IPS-NIHi11 (cell line): ENCODE data around the gene HIVEP3.

ENCODE experiments used
- DNase-seq: peaks from one replicate; pipeline ENCODE4 v3.0.0; 2012; ENCODE audit warnings: mixed read lengths, low spot score

The HIVEP3 gene

GRCh38 chr1:41872074-41872473, 46.6 kb downstream of the HIVEP3 start:
- DNase-seq, result no peak

- no peak for DNase-seq
These were observed 48.6 kb downstream of the HIVEP3 start for GRCh38 chr1:41870076-41870562.

- DNase-seq, result no peak
These were observed 50.3 kb downstream of the HIVEP3 start for GRCh38 chr1:41868241-41868998.

GRCh38 chr1:41866285-41866684, 52.4 kb downstream of the HIVEP3 start:
- DNase-seq, result no peak

GRCh38 chr1:41864471-41865040, 54.2 kb downstream of the HIVEP3 start:
- DNase-seq, result no peak

GRCh38 chr1:41863718-41864117, 55.0 kb downstream of the HIVEP3 start:
- DNase-seq, result no peak

- DNase-seq, result no peak
These were observed 56.1 kb downstream of the HIVEP3 start for GRCh38 chr1:41862384-41863221.

- DNase-seq, result no peak
These were observed 57.0 kb downstream of the HIVEP3 start for GRCh38 chr1:41861535-41862383.

- no peak for DNase-seq
These were observed 58.0 kb downstream of the HIVEP3 start for GRCh38 chr1:41860771-41861170.

- no peak for DNase-seq
These were observed 58.5 kb downstream of the HIVEP3 start for GRCh38 chr1:41860214-41860613.

- no peak for DNase-seq
These were observed 59.0 kb downstream of the HIVEP3 start for GRCh38 chr1:41859686-41860085.

- DNase-seq, result no peak
These were observed 61.8 kb downstream of the HIVEP3 start for GRCh38 chr1:41856944-41857285.

GRCh38 chr1:41856151-41856943, 62.4 kb downstream of the HIVEP3 start:
- DNase-seq, result no peak

- no peak for DNase-seq
These were observed 63.0 kb downstream of the HIVEP3 start for GRCh38 chr1:41855713-41856112.

GRCh38 chr1:41853907-41854306, 64.8 kb downstream of the HIVEP3 start:
- no peak for DNase-seq

- no peak for DNase-seq
These were observed 66.6 kb downstream of the HIVEP3 start for GRCh38 chr1:41852091-41852490.

GRCh38 chr1:41851589-41851988, 67.1 kb downstream of the HIVEP3 start:
- DNase-seq, result no peak

GRCh38 chr1:41850029-41850428, 68.7 kb downstream of the HIVEP3 start:
- no peak for DNase-seq

GRCh38 chr1:41849211-41849759, 69.4 kb downstream of the HIVEP3 start:
- no peak for DNase-seq

- DNase-seq, result no peak
These were observed 70.3 kb downstream of the HIVEP3 start for GRCh38 chr1:41848216-41848952.
